HepG2 (cell line): ENCODE results near the gene LSMEM2. TPM values are rescaled to one million over a fixed set of nuclear protein-coding genes. Genes with fewer than 3 reads are reported as not detected.

Source experiments
- ELF3 ChIP-seq: IDR thresholded peaks from 2 replicates; pipeline ENCODE4 v1.6.1; 2016; ENCODE audit warnings: missing genetic modification reagents, missing compliant biosample characterization
- FOXK1 ChIP-seq: sonication (generic); formaldehyde crosslinking; IDR thresholded peaks from 2 replicates; pipeline ENCODE4 v1.4.0; 2020; ENCODE audit warnings: low read depth, missing genetic modification reagents, borderline replicate concordance
- FOXM1 ChIP-seq: sonication (generic); formaldehyde crosslinking; IDR thresholded peaks from 2 replicates; pipeline ENCODE4 v1.5.0; 2020; ENCODE audit warnings: missing genetic modification reagents
- MYPOP ChIP-seq: sonication (generic); formaldehyde crosslinking; IDR thresholded peaks from 2 replicates; pipeline ENCODE4 v1.8.1; 2023; ENCODE audit warnings: mild to moderate bottlenecking, moderate library complexity, missing genetic modification reagents
- NBN ChIP-seq: fragments of 450-650 bp; conservative IDR thresholded peaks from 2 replicates; pipeline ENCODE4 v1.6.1; 2017
- PAF1 ChIP-seq: IDR thresholded peaks from 2 replicates; pipeline ENCODE4 v1.6.1; 2016; ENCODE audit warnings: missing genetic modification reagents, missing compliant biosample characterization
- SP1 ChIP-seq, 2 experiments: fragments of 450-650 bp in 1 of 2; sonication (generic) in 1 of 2; formaldehyde crosslinking in 1 of 2; IDR thresholded peaks; 2 replicates each; pipeline versions ENCODE4 v1.4.0 to v1.6.1; 2016 to 2020; ENCODE audit warnings: missing genetic modification reagents in 1 of 2
- ZEB1 ChIP-seq: IDR thresholded peaks from 2 replicates; pipeline ENCODE4 v1.6.1; 2012; ENCODE audit warnings: mild to moderate bottlenecking, low read depth, inconsistent platforms; ENCODE audit not compliant: insufficient replicate concordance
- ZFYVE20 ChIP-seq: sonication (generic); formaldehyde crosslinking; IDR thresholded peaks from 2 replicates; pipeline ENCODE4 v1.8.0; 2023; ENCODE audit warnings: low read depth, mild to moderate bottlenecking, moderate library complexity, missing genetic modification reagents, borderline replicate concordance
- ZHX2 ChIP-seq, 2 experiments: sonication (generic) in 1 of 2; formaldehyde crosslinking in 1 of 2; IDR thresholded peaks; 2 replicates each; pipeline versions ENCODE4 v1.6.1 to v1.9.0; 2014 to 2022; ENCODE audit warnings: antibody characterized with exemption in 1 of 2, borderline replicate concordance in 1 of 2, inconsistent platforms in 1 of 2, low read depth in 1 of 2, missing genetic modification reagents in 1 of 2
- ZNF10 ChIP-seq: sonication (generic); formaldehyde crosslinking; IDR thresholded peaks from 2 replicates; pipeline ENCODE4 v1.4.0; 2020; ENCODE audit warnings: mild to moderate bottlenecking, low read depth, missing genetic modification reagents, borderline replicate concordance
- ZNF124 ChIP-seq: sonication (generic); formaldehyde crosslinking; IDR thresholded peaks from 2 replicates; pipeline ENCODE4 v1.4.0; 2020; ENCODE audit warnings: missing genetic modification reagents
- ZNF563 ChIP-seq: sonication (generic); formaldehyde crosslinking; IDR thresholded peaks from 2 replicates; pipeline ENCODE4 v1.8.0; 2022; ENCODE audit warnings: mild to moderate bottlenecking, moderate library complexity, missing genetic modification reagents
- ZNF605 ChIP-seq: sonication (generic); formaldehyde crosslinking; IDR thresholded peaks from 2 replicates; pipeline ENCODE4 v1.8.0; 2022; ENCODE audit warnings: mild to moderate bottlenecking, missing genetic modification reagents
- ZNF746 ChIP-seq: sonication (generic); formaldehyde crosslinking; IDR thresholded peaks from 2 replicates; pipeline ENCODE4 v1.8.0; 2022; ENCODE audit warnings: mild to moderate bottlenecking, missing genetic modification reagents
- polyA plus RNA-seq, 8 experiments: library from polyadenylated mRNA; depleted of rRNA in 3 of 8; stranded (reverse) in 7 of 8; unstranded in 1 of 8; fragments of >200 nt; fragmentation: Illumina TruSeq in 4 of 8; extraction: Trizol in 4 of 8; gene quantifications; 2 replicates each; pipeline versions ENCODE4 v1.2.1 to v1.2.3, GENCODE V29; 2011 to 2016; ENCODE audit warnings: low read depth in 4 of 8, missing spikeins in 1 of 8, mixed read lengths in 1 of 8; ENCODE audit not compliant: insufficient read depth in 1 of 8
- total RNA-seq, 5 experiments: library from RNA; depleted of rRNA; stranded (reverse); fragments of >200 nt; fragmentation: Illumina TruSeq; extraction: Trizol; gene quantifications; 2 replicates each; pipeline ENCODE4 v1.2.3, GENCODE V29; 2016; ENCODE audit warnings: low read depth in 1 of 5
- TF ChIP-seq, protein P1 (sequence below): sonication (generic); formaldehyde crosslinking; IDR thresholded peaks from 2 replicates; pipeline ENCODE4; 2020; ENCODE audit warnings: missing genetic modification reagents, mild to moderate bottlenecking, borderline replicate concordance

The LSMEM2 gene
- total and polyA plus RNA-seq, 2 of the 13 experiments (the other 11 are each of a cell fraction or from before 2014, with no cell fraction given), result 0.07 to 0.41 TPM

DNA sequence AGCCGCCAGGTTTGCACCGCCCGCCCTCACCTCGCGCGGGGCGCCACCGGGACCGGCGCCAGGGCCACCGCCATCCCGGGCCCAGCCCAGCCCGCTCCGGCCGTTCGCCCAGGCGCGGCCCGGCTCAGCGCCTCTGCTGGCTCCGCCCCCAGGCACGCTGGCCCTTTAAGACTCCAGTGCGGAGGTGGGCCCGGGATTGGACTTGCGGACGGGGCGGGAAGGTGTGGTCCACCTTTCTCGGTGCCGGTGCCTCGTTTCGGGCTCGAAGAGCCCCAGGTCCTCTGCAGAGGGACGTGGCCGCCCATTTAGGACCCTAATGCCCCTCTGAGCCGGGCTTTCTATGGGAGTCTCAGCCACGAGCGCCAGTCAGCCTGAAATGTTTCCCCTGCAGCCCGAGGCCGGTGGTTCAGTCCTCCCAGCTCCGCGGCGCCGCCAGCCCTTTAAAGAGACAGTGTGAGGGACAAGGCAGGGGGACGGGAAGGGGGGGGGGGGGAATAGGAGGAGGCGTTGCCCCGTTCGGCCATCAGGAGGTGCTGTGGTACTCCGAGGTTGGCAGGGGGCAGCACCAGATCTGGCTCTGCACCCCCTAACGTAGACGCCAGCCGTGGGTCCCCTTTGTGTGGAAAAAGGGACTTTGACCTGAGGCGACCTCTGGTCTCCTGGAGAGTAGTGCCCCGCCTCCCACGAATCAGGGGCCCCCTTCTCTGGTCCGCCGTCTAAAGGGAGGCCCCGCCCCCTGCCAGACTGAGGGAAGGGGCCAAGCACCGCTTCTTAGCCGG is 42.6 kb downstream of the LSMEM2 start (continued):
- no peak for TF ChIP-seq ZHX2 (IDR thresholded peaks at IDR 0.05; ENCODE audit: low read depth)
- TF ChIP-seq ZHX2 (CRISPR knock-in tag; IDR thresholded peaks at IDR 0.05; ENCODE audit: borderline replicate concordance), result peak; percentile 14; the same call in 1 of the 2 replicates
- TF ChIP-seq ZNF10 (CRISPR knock-in tag), result no peak
- no peak for TF ChIP-seq ELF3 (CRISPR knock-in tag)
- no peak for TF ChIP-seq PAF1
- TF ChIP-seq SP1 (IDR thresholded peaks at IDR 0.05), result no peak
- TF ChIP-seq SP1 (CRISPR knock-in tag; IDR thresholded peaks at IDR 0.05), result peak; percentile 83; the same call in 1 of the 2 replicates
- TF ChIP-seq ZNF605, result peak; percentile 30; the same call in 1 of the 2 replicates
- TF ChIP-seq ZEB1, result peak; percentile 50
- no peak; the same call in 1 of the 2 replicates for TF ChIP-seq ZNF563 (CRISPR knock-in tag)
- 0 out of 2 replicates have a peak, but pooled peaks have one; percentile 26 for TF ChIP-seq ZNF124
- no peak for TF ChIP-seq FOXM1 (CRISPR knock-in tag)
- TF ChIP-seq, protein P1, sequence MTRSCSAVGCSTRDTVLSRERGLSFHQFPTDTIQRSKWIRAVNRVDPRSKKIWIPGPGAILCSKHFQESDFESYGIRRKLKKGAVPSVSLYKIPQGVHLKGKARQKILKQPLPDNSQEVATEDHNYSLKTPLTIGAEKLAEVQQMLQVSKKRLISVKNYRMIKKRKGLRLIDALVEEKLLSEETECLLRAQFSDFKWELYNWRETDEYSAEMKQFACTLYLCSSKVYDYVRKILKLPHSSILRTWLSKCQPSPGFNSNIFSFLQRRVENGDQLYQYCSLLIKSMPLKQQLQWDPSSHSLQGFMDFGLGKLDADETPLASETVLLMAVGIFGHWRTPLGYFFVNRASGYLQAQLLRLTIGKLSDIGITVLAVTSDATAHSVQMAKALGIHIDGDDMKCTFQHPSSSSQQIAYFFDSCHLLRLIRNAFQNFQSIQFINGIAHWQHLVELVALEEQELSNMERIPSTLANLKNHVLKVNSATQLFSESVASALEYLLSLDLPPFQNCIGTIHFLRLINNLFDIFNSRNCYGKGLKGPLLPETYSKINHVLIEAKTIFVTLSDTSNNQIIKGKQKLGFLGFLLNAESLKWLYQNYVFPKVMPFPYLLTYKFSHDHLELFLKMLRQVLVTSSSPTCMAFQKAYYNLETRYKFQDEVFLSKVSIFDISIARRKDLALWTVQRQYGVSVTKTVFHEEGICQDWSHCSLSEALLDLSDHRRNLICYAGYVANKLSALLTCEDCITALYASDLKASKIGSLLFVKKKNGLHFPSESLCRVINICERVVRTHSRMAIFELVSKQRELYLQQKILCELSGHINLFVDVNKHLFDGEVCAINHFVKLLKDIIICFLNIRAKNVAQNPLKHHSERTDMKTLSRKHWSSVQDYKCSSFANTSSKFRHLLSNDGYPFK (CRISPR knock-in tag), result peak; percentile 46; the same call in 1 of the 2 replicates
- peak; percentile 74 for TF ChIP-seq ZNF746 (CRISPR knock-in tag)
- TF ChIP-seq MYPOP (CRISPR knock-in tag), result 0 out of 2 replicates have a peak, but pooled peaks have one; percentile 36
- peak; percentile 57; the same call in 1 of the 2 replicates for TF ChIP-seq ZFYVE20
- peak; percentile 45; the same call in 1 of the 2 replicates for TF ChIP-seq FOXK1 (CRISPR knock-in tag)
- no peak for TF ChIP-seq NBN
